ENCODE results near the gene KLHDC3.

DNA sequence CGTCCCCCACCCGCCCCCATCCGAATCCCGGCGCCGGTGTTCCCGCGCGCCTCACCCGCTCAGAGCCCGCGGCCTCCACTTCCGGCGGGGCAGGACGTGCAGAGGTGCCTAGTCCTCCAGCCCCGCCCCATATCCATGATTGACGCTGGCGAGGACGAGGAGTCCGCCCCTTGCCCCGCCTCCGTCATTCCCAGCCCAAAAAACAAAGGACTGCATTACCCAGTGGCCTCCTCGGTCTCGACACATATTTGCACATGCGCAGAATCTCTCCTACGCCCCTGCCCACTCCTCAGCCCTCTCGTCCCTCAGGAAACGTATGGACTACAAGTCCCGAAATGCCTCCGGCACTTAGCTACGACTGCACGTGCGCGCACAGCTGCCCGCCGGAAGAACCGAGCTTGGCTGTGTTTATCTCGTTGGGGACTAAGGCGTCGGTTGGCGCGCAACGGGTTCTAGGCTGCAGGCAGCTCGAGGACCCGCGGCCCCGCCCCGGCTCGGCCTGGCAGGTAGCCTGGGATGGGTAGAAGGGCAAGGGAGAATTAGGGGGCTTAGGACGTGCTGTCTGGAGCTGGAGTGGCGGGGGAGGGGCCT, at the start of gene KLHDC3, which contains the start of gene MEA1:
- no peak for TF ChIP-seq YY1 (IDR thresholded peaks at IDR 0.05; ENCODE audit: low read depth, low read length)
- TF ChIP-seq CTCF (IDR thresholded peaks at IDR 0.05; ENCODE audit: control extremely low read depth in 1 of 3, insufficient read depth in 1 of 3, low read depth in 1 of 3, low read length in 3 of 3) = no peak
- peak; percentile 84 to 98 for TF ChIP-seq SIN3A (conservative IDR thresholded peaks at IDR 0.05 in 1 of 2, IDR thresholded peaks at IDR 0.05 in 1 of 2; ENCODE audit: low read depth in 1 of 2, low read length in 2 of 2)
- no peak for TF ChIP-seq POLR2A (IDR thresholded peaks at IDR 0.05; ENCODE audit: control extremely low read depth in 1 of 2, low read depth in 2 of 2, low read length in 2 of 2)
- no peak; the same call in 1 of the 2 replicates for TF ChIP-seq CHD2 (IDR thresholded peaks at IDR 0.05; ENCODE audit: low read length)
- peak in 1 of 2 experiments; percentile 23; a peak in 1 of 3 replicates for TF ChIP-seq EP300 (IDR thresholded peaks at IDR 0.05; ENCODE audit: borderline replicate concordance in 1 of 2, low read depth in 2 of 2, low read length in 2 of 2)
- no peak for TF ChIP-seq ZNF274 (IDR thresholded peaks at IDR 0.05; ENCODE audit: borderline replicate concordance, extremely low read depth, low read length)
- TF ChIP-seq MAFK (IDR thresholded peaks at IDR 0.05; ENCODE audit: low read depth, low read length) = no peak
- TF ChIP-seq GABPA (IDR thresholded peaks at IDR 0.05; ENCODE audit: borderline replicate concordance, insufficient read depth, low read length) = no peak; the same call in 1 of the 2 replicates
- TF ChIP-seq RXRA (IDR thresholded peaks at IDR 0.05; ENCODE audit: insufficient read depth, low read depth, low read length) = no peak

Measured in H1 (cell line).